ENCODE results near the gene LAGE3. TPM values are rescaled to one million over a fixed set of nuclear protein-coding genes. Genes with fewer than 3 reads are reported as not detected.

The LAGE3 gene
- total RNA-seq, 2 donors from 2014 or later = 29.5 to 34.1 TPM

DNA sequence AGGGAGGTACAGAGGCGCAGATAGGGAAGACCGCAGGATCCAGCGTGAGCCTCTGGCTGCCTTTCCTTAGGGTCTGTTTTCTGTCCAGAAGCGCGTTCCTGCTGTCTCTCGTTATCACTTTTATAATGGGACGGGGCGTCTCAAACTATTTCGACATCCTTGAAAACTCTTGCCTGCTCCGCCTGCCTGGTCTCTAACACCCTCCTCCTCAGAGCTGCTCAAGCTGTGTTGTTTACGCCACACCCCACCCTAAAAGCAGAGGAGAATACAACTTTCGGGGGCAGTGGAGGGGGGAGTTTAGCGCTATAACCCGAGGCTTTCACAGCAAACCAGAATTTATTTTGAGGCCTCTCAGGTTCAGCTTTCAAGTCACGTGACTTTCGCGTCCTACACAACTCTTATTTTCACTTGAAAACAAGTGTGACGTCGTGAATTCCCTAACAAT lies 37.6 kb upstream of the LAGE3 start:
- no peaks in the 10 kb centered on the region for H3K27me3 Mint-ChIP-seq (ENCODE audit: insufficient read depth)
- TF ChIP-seq, protein P1, sequence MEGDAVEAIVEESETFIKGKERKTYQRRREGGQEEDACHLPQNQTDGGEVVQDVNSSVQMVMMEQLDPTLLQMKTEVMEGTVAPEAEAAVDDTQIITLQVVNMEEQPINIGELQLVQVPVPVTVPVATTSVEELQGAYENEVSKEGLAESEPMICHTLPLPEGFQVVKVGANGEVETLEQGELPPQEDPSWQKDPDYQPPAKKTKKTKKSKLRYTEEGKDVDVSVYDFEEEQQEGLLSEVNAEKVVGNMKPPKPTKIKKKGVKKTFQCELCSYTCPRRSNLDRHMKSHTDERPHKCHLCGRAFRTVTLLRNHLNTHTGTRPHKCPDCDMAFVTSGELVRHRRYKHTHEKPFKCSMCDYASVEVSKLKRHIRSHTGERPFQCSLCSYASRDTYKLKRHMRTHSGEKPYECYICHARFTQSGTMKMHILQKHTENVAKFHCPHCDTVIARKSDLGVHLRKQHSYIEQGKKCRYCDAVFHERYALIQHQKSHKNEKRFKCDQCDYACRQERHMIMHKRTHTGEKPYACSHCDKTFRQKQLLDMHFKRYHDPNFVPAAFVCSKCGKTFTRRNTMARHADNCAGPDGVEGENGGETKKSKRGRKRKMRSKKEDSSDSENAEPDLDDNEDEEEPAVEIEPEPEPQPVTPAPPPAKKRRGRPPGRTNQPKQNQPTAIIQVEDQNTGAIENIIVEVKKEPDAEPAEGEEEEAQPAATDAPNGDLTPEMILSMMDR (conservative IDR thresholded peaks at IDR 0.05) = no peak
- Histone ChIP-seq H3K9me3 (ENCODE audit: control insufficient read depth, low read length) (no peaks in the 10 kb centered on the region), H3K27me3 (ENCODE audit: control insufficient read depth, insufficient read depth, low read length, poor library complexity, severe bottlenecking) (no peaks in the 10 kb centered on the region), H3K9ac (ENCODE audit: extremely low read depth, low read length, poor library complexity, severe bottlenecking) (peak overlapping the region; percentile 49), H3K36me3 (ENCODE audit: control insufficient read depth, insufficient read depth, low read length) (no peaks in the 10 kb centered on the region), H3K27ac (ENCODE audit: low read depth, low read length) (peak overlapping the region; percentile 81), H3K4me3 (ENCODE audit: low read length) (peak overlapping the region; percentile 81), H3K4me1 (ENCODE audit: control insufficient read depth, insufficient read depth, low read length) (no peaks in the 10 kb centered on the region)
- peak overlapping the region; percentile 94 for H3K27ac Mint-ChIP-seq
- 2% methylated on average over 16 of the region's 19 CpGs; no CpG with 5 or more reads in 1 of the 2 experiments for WGBS, 2 experiments (ENCODE audit: insufficient coverage in 1 of 2, insufficient read length in 1 of 2)
- peak overlapping the region; percentile 68 for H3K4me3 Mint-ChIP-seq
- H3K36me3 Mint-ChIP-seq (ENCODE audit: low read depth) = peaks cover 9% of the 10 kb centered on the region
- H3K9me3 Mint-ChIP-seq = peaks cover 41% of the 10 kb centered on the region
- no peak for DNase-seq
- peaks cover 11% of the 10 kb centered on the region for H3K4me1 Mint-ChIP-seq

DNA sequence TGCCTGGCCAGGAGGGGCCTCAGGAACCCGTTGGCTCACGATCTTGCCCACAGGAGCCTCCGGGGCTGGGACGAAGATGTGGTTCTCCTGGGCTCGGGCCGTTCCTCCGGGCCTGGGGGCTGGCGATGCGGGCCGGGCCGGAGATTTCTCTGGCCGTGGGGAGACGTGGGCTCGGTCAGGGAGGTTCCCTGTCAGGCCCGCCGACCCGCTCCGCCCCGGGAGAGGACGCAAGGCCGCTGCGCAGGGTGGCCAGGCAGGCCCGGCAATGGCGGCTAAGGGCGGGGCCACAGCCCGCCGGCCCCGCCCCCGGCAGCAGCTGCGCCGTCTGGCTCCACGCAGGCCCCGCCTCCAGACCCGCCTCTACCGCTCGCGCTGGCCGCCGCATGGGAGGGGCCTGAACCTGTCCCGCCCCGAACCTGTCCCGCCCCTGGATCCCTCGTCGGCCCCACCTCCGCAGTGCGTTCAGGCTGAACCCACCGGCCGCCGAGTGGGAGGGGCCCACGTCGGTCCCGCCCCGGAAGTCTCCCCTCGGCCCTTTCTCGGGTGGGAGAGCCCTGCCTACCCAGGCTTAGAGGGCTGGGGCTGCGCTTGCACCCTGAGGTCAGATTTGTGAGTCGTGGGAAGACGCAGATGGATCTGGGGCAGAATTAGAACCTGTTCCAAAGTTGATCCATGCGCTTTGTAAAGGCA lies 37.0 kb upstream of the LAGE3 start, which contains the start of gene FAM3A:
FAM3A (minus strand) TSS at position 267 of the 690 bp plus-strand sequence. CDS start 460 bp downstream, outside the sequence.
- peak within 1 kb of the TSS; percentile 51 for H3K9ac ChIP-seq (ENCODE audit: extremely low read depth, low read length, poor library complexity, severe bottlenecking)
- no peaks in the 10 kb centered on the region for H3K36me3 ChIP-seq (ENCODE audit: control insufficient read depth, insufficient read depth, low read length)
- WGBS, 2 experiments (ENCODE audit: insufficient coverage in 1 of 2, insufficient read length in 1 of 2) = 0% methylated on average over 59 of the region's 59 CpGs; no CpG with 5 or more reads in 1 of the 2 experiments
- H3K4me3 ChIP-seq (ENCODE audit: low read length) = peak within 1 kb of the TSS; percentile 83
- no peaks in the 10 kb centered on the region for H3K4me1 ChIP-seq (ENCODE audit: control insufficient read depth, insufficient read depth, low read length)
- DNase-seq = peak; percentile 96
- Mint-ChIP-seq H3K4me1 (peaks cover 11% of the 10 kb centered on the region), H3K27ac (peak within 1 kb of the TSS; percentile 94), H3K27me3 (ENCODE audit: insufficient read depth) (no peaks in the 10 kb centered on the region), H3K9me3 (peaks cover 46% of the 10 kb centered on the region), H3K4me3 (peak within 1 kb of the TSS; percentile 68), H3K36me3 (ENCODE audit: low read depth) (peaks cover 10% of the 10 kb centered on the region)
- TF ChIP-seq, protein P1 (conservative IDR thresholded peaks at IDR 0.05) = no peak
- peak within 1 kb of the TSS; percentile 81 for H3K27ac ChIP-seq (ENCODE audit: low read depth, low read length)
- H3K27me3 ChIP-seq (ENCODE audit: control insufficient read depth, insufficient read depth, low read length, poor library complexity, severe bottlenecking) = no peaks in the 10 kb centered on the region
- H3K9me3 ChIP-seq (ENCODE audit: control insufficient read depth, low read length) = no peaks in the 10 kb centered on the region

DNA sequence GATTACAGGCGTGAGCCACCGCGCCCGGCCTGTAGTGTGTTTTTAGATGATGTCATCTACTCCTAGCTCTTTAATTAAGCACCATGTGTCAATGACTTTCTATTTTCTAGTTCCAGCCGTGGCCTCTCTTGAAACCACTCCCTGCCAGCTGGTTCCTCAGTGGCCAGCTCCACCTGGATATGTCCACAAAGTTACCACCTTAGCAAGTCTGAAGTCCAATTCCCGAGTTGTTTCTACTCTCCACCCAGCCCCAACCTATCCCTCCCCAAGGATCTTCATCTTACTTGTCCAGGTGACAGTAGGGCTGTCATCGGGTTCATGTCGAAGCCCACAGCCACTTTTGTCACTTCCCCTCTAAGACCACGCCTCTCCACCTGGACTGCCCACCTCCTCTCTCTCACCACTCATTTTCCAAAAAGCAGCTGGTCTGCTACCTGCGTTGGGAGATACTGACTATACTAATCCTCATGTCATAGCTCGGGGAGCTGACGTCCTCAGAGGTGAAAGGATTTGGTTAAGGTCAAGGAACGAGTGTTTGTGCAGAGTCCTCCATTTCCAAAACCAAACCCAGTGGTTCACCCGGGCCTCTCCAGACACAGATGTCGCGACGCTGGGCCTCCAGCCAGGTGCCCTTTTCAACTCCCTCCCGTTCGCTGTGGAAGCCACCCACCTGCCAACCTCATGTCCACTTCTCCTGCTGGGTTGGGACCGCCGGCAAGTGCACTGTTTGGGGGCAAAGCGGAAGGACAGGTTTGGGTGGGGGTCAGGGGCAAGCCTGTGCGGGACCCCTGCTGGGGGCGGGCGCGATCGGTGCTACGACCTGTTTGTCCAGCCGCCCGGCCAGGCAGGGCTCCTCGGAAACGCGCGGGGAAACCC lies 36.2 kb upstream of the LAGE3 start:
- WGBS, 2 experiments (ENCODE audit: insufficient coverage in 1 of 2, insufficient read length in 1 of 2) = 26 to 100% methylated on average over 1 to 34 of the region's 34 CpGs
- H3K9me3 Mint-ChIP-seq = peaks cover 54% of the 10 kb centered on the region
- H3K36me3 Mint-ChIP-seq (ENCODE audit: low read depth) = peaks cover 14% of the 10 kb centered on the region
- H3K27ac Mint-ChIP-seq = no peak overlapping the region
- peak overlapping the region; percentile 68 for H3K4me3 Mint-ChIP-seq
- peak overlapping the region; percentile 83 for H3K4me3 ChIP-seq (ENCODE audit: low read length)
- H3K9me3 ChIP-seq (ENCODE audit: control insufficient read depth, low read length) = no peaks in the 10 kb centered on the region
- H3K27ac ChIP-seq (ENCODE audit: low read depth, low read length) = no peak overlapping the region
- peak overlapping the region; percentile 51 for H3K9ac ChIP-seq (ENCODE audit: extremely low read depth, low read length, poor library complexity, severe bottlenecking)
- peak; percentile 53 for DNase-seq
- no peaks in the 10 kb centered on the region for H3K36me3 ChIP-seq (ENCODE audit: control insufficient read depth, insufficient read depth, low read length)
- H3K27me3 ChIP-seq (ENCODE audit: control insufficient read depth, insufficient read depth, low read length, poor library complexity, severe bottlenecking) = no peaks in the 10 kb centered on the region
- H3K4me1 Mint-ChIP-seq = peaks cover 11% of the 10 kb centered on the region
- H3K27me3 Mint-ChIP-seq (ENCODE audit: insufficient read depth) = no peaks in the 10 kb centered on the region
- TF ChIP-seq, protein P1 (conservative IDR thresholded peaks at IDR 0.05) = no peak
- H3K4me1 ChIP-seq (ENCODE audit: control insufficient read depth, insufficient read depth, low read length) = no peaks in the 10 kb centered on the region
